Activated naive CD8-positive, alpha-beta T cell (primary cell): ENCODE measurements around the gene PPP3CB.

Source experiments
- H3K27ac Mint-ChIP-seq: one replicate; pipeline ENCODE4 v1.8.0; 2021; ENCODE audit warnings: mixed read lengths
- H3K27me3 Mint-ChIP-seq: one replicate; pipeline ENCODE4 v1.8.0; 2021; ENCODE audit warnings: mixed read lengths
- H3K36me3 Mint-ChIP-seq: one replicate; pipeline ENCODE4 v1.8.0; 2021; ENCODE audit warnings: mixed read lengths
- H3K4me1 Mint-ChIP-seq: one replicate; pipeline ENCODE4 v1.8.0; 2021; ENCODE audit warnings: low read depth, mixed read lengths
- H3K4me3 Mint-ChIP-seq: one replicate; pipeline ENCODE4 v1.8.0; 2021; ENCODE audit warnings: mild to moderate bottlenecking, mixed read lengths
- H3K9me3 Mint-ChIP-seq: one replicate; pipeline ENCODE4 v1.8.0; 2021; ENCODE audit warnings: low read depth, mixed read lengths

PPP3CB gene

DNA sequence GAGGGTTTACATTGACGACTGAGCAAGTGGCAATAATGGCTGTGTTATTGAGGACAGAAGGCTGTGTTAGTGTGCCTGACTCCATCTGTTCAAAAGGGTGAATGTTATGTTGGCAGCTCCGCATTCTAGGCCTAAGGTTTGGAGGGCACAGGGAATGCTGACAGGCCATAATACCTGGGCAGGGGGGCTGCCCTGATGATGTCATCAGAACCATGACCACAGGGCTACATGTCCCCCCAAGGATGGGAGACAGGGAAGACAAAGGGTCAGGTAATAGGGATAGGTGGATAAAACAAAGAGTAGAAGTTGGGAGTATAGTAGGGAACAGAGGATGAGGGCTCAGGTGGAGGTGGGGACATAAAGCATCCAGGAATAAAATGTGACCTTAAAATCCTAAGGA lies 1.8 kb upstream of the PPP3CB start:
- Mint-ChIP-seq H3K4me1 (peaks cover 53% of the 10 kb centered on the region), H3K4me3 (no peak overlapping the region)

DNA sequence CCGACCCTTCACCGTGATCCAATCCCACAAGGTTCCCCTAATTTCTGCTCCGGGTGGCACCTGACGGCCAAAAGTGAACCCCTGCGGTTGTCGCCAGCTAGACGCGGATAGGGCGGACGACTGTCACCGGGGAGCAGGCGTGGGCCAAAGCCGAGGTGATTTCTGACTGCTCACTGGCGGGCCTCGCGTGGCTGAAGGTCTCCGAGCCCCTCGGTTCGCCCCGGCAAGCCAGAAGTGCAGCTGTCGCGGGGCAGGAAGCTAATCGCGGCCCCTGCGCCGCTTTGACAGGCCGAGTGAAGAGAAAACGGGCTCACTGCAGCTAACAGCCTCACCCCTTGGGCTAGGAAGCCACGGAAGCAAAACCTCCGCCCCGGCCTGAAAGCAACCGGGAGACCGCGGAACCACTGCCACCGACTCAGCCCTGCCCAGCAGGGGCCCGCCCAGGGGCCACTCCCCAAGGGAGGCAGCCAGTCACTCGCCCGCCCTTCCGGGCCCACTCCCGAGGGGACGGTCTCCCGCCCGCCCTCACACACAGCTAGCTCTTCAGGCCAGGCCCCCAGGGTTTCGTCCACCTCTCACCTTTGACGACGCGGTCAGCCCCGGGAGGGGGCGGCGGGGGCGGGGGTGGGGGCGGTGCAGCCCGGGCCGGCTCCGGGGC lies 469 bp downstream of the PPP3CB start:
- Mint-ChIP-seq H3K27ac (peak overlapping the region; percentile 93), H3K4me3 (peak overlapping the region; percentile 95), H3K36me3 (peaks cover 4% of the 10 kb centered on the region), H3K27me3 (no peaks in the 10 kb centered on the region), H3K4me1 (peaks cover 52% of the 10 kb centered on the region), H3K9me3 (no peaks in the 10 kb centered on the region)

More for the DNA sequence above, 1.8 kb upstream of the PPP3CB start:
- Mint-ChIP-seq H3K27ac (peak overlapping the region; percentile 4), H3K9me3 (no peaks in the 10 kb centered on the region), H3K27me3 (no peaks in the 10 kb centered on the region), H3K36me3 (peaks cover 4% of the 10 kb centered on the region)

GRCh38 chr10:73494877-73495225 lies 973 bp downstream of the PPP3CB start:
- Mint-ChIP-seq H3K27me3 (no peaks in the 10 kb centered on the region), H3K4me3 (peak overlapping the region; percentile 95), H3K9me3 (no peaks in the 10 kb centered on the region), H3K27ac (peak overlapping the region; percentile 93), H3K4me1 (peaks cover 56% of the 10 kb centered on the region), H3K36me3 (peaks cover 4% of the 10 kb centered on the region)

DNA sequence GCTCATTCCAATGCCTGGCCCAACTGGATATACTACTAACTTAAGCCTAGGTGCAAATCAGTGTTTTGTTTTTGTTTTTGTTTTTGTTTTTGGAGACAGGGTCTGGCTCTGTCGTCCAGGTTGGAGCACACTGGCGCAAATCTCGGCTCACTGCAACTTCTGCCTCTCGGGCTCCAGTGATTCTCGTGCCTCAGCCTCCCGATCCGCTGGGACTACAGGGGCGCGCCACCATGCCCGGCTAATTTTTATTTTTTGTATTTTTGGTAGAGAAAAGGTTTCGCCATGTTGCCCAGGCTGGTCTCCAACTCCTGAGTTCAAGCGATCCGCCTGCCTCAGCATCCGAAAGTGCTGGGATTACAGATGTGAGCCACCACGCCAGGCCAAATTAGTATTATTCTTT lies 1.6 kb downstream of the PPP3CB start:
- no peaks in the 10 kb centered on the region for H3K27me3 Mint-ChIP-seq
- peak overlapping the region; percentile 41 for H3K27ac Mint-ChIP-seq
- no peaks in the 10 kb centered on the region for H3K9me3 Mint-ChIP-seq
- H3K36me3 Mint-ChIP-seq: peaks cover 4% of the 10 kb centered on the region
- peak overlapping the region; percentile 68 for H3K4me3 Mint-ChIP-seq
- peaks cover 58% of the 10 kb centered on the region for H3K4me1 Mint-ChIP-seq

- peaks cover 7% of the 10 kb centered on the region for H3K36me3 Mint-ChIP-seq
- no peaks in the 10 kb centered on the region for H3K9me3 Mint-ChIP-seq
- H3K4me3 Mint-ChIP-seq: peak overlapping the region; percentile 68
- H3K27me3 Mint-ChIP-seq: no peaks in the 10 kb centered on the region
- H3K27ac Mint-ChIP-seq: peak overlapping the region; percentile 36
- peaks cover 60% of the 10 kb centered on the region for H3K4me1 Mint-ChIP-seq
Measured at GRCh38 chr10:73493781-73494180, 2.0 kb downstream of the PPP3CB start.

DNA sequence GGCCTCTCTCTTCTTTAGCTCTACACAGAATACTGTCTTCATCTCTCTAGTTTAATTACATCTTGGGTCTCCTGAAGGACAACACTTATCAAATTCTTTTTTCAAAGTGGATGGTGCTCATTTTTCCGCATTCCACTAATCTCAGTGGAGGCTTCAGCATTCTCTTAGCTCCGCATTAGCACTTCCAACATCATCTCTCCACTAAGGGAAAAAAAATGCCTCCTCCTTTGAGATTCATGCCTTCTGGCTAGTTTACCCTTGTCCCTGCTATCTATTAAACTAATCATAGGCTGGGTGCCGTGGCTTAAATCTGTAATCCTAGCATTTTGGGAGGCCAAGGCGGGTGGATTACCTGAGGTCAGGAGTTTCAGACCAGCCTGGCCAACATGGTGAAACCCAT lies 9.2 kb downstream of the PPP3CB start:
- no peak overlapping the region for H3K27ac Mint-ChIP-seq
- H3K27me3 Mint-ChIP-seq: no peaks in the 10 kb centered on the region
- peaks cover 11% of the 10 kb centered on the region for H3K36me3 Mint-ChIP-seq
- H3K4me3 Mint-ChIP-seq: no peak overlapping the region
- peaks cover 34% of the 10 kb centered on the region for H3K4me1 Mint-ChIP-seq
- no peaks in the 10 kb centered on the region for H3K9me3 Mint-ChIP-seq

DNA sequence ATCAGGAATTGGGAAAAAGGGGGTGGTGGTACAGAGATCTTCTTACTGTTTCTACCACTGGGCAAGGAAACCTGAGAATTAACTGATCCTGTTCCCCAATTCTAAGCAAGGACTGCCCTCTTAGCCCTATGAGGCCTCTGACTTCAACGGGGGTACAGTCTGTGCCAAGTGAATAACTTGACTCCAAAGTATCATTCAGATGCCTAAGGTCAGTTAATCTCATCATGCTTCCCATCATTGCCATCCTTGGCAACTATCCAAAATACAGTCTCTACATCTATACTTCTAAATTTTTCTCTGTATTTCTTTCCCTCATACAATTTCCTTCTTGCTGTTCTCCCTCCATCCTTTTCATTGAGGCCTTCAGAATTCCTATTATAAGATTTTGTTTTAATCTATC lies 10.5 kb downstream of the PPP3CB start:
- Mint-ChIP-seq H3K36me3 (peaks cover 11% of the 10 kb centered on the region), H3K27me3 (no peaks in the 10 kb centered on the region), H3K27ac (no peak overlapping the region), H3K4me3 (no peak overlapping the region), H3K4me1 (peaks cover 34% of the 10 kb centered on the region), H3K9me3 (no peaks in the 10 kb centered on the region)

- H3K27ac Mint-ChIP-seq: no peak overlapping the region
- H3K4me1 Mint-ChIP-seq: peaks cover 27% of the 10 kb centered on the region
- no peaks in the 10 kb centered on the region for H3K27me3 Mint-ChIP-seq
- H3K9me3 Mint-ChIP-seq: no peaks in the 10 kb centered on the region
- peaks cover 4% of the 10 kb centered on the region for H3K36me3 Mint-ChIP-seq
- H3K4me3 Mint-ChIP-seq: no peak overlapping the region
Measured at GRCh38 chr10:73480158-73480557, 15.7 kb downstream of the PPP3CB start.

DNA sequence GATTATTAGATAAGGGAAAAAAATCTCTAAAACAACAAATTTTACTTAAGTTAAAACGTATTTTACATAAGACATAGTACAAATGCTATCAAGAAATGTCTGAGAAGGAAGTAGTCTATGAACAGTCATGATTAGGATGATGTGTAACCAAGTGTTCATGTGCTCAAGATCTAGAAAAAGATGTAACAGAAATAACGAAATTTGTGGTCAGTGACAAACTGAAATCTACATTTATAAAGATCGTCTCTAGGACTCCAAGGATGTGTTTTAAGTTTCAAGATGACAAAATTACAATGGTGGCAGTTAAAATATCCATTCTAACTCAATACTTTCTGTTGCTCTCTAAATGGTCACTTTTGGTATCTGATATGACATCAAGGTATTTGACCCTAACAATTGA lies 17.2 kb downstream of the PPP3CB start:
- Mint-ChIP-seq H3K27ac (peak overlapping the region; percentile 81), H3K36me3 (peaks cover 5% of the 10 kb centered on the region)

GRCh38 chr10:73471226-73471625 lies 24.6 kb downstream of the PPP3CB start:
- H3K4me1 Mint-ChIP-seq: peaks cover 2% of the 10 kb centered on the region
- H3K27me3 Mint-ChIP-seq: no peaks in the 10 kb centered on the region
- peaks cover 10% of the 10 kb centered on the region for H3K36me3 Mint-ChIP-seq
- H3K9me3 Mint-ChIP-seq: no peaks in the 10 kb centered on the region
- H3K27ac Mint-ChIP-seq: no peak overlapping the region
- no peak overlapping the region for H3K4me3 Mint-ChIP-seq

More for the DNA sequence above, 17.2 kb downstream of the PPP3CB start:
- no peaks in the 10 kb centered on the region for H3K9me3 Mint-ChIP-seq
- peaks cover 24% of the 10 kb centered on the region for H3K4me1 Mint-ChIP-seq
- H3K4me3 Mint-ChIP-seq: peak overlapping the region; percentile 8
- no peaks in the 10 kb centered on the region for H3K27me3 Mint-ChIP-seq

- Mint-ChIP-seq H3K27ac (no peak overlapping the region), H3K36me3 (peaks cover 5% of the 10 kb centered on the region), H3K9me3 (no peaks in the 10 kb centered on the region), H3K4me3 (no peak overlapping the region), H3K4me1 (peaks cover 2% of the 10 kb centered on the region), H3K27me3 (no peaks in the 10 kb centered on the region)
Measured at GRCh38 chr10:73469579-73469978, 26.2 kb downstream of the PPP3CB start.

DNA sequence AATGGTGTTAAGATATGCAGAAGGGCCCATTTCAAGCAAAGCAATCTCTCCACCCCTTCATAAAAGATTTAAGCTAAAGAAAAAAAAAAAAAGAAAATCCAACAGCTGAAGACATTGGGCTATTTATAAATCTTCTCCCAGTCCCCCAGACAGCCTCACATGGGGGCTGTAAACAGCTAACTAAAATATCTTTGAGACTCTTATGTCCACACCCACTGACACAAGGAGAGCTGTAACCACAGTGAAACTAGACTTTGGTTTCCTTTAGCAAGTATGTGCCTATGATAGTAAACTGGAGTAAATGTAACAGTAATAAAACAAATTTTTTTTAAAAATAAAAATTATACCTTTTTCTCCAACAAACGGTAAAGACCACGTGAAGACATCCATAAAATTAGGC lies 28.6 kb downstream of the PPP3CB start:
- Mint-ChIP-seq H3K9me3 (no peaks in the 10 kb centered on the region), H3K4me1 (peaks cover 2% of the 10 kb centered on the region), H3K36me3 (peaks cover 10% of the 10 kb centered on the region), H3K4me3 (no peak overlapping the region), H3K27ac (no peak overlapping the region), H3K27me3 (no peaks in the 10 kb centered on the region)

GRCh38 chr10:73465978-73466726 lies 29.7 kb downstream of the PPP3CB start:
- Mint-ChIP-seq H3K27me3 (no peaks in the 10 kb centered on the region), H3K4me1 (peaks cover 2% of the 10 kb centered on the region), H3K36me3 (peaks cover 8% of the 10 kb centered on the region), H3K4me3 (no peak overlapping the region), H3K27ac (no peak overlapping the region), H3K9me3 (no peaks in the 10 kb centered on the region)

- Mint-ChIP-seq H3K27ac (no peak overlapping the region), H3K9me3 (no peaks in the 10 kb centered on the region), H3K4me1 (no peaks in the 10 kb centered on the region), H3K27me3 (no peaks in the 10 kb centered on the region), H3K36me3 (peaks cover 16% of the 10 kb centered on the region), H3K4me3 (no peak overlapping the region)
Measured at GRCh38 chr10:73460897-73461296, 34.9 kb downstream of the PPP3CB start.

DNA sequence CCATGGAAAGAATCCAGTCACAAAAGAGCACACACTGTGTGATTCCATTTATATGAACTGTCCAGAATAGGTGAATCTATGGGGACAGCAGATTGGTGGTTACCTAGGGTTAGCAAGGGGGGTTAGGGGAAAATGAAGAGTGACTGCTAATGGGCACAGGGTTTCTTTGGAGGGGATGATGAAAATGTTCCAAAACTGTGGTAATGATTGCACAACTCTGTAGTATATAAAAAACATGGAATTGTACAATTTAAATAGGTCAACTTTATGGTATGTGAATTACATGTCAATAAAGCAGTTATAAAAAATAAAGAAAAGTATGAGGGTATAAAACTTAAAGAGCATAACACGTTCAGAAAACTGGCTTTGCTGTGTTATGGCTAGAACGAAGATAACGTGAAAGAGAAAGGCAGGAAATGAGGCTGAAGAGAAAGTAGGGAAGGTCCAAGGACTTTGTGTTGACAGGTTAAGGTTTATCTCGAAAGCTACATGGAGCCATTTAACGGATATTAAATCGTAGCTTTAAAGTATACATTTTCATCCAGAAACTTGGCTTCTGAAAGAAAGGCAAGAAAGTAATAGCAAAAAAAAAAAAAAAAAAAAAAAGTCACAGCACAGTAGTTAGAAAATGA lies 36.0 kb downstream of the PPP3CB start:
- peaks cover 18% of the 10 kb centered on the region for H3K36me3 Mint-ChIP-seq
- no peak overlapping the region for H3K4me3 Mint-ChIP-seq
- no peak overlapping the region for H3K27ac Mint-ChIP-seq
- no peaks in the 10 kb centered on the region for H3K27me3 Mint-ChIP-seq
- no peaks in the 10 kb centered on the region for H3K4me1 Mint-ChIP-seq
- H3K9me3 Mint-ChIP-seq: no peaks in the 10 kb centered on the region
